Activated CD4-positive, alpha-beta T cell treated with anti-CD3 and anti-CD28 coated beads, Interleukin-2, amount 50 U/mL, for 4 hours (primary cell): ENCODE data around the gene TM4SF1.
"Not testable (repeated sequence)": the region's sequence is repeated elsewhere in the genome, so short reads cannot be mapped to it uniquely, and the experiment has no call there.

ENCODE experiments used
- DNase-seq, 2 experiments: peaks; one replicate each; pipeline ENCODE4 v3.0.0-alpha.2; 2020

Gene TM4SF1

GRCh38 chr3:149337486-149337885 is 40.0 kb downstream of the TM4SF1 start:
- DNase-seq, result not testable (repeated sequence)

GRCh38 chr3:149336925-149337324 is 40.5 kb downstream of the TM4SF1 start:
- no peak for DNase-seq

GRCh38 chr3:149333176-149333859 is 44.1 kb downstream of the TM4SF1 start, which contains the start of gene TM4SF18:
TM4SF18 (minus strand) TSS chr3:149333636; CDS start chr3:149333382, 254 bp downstream.
- DNase-seq, result no peak

- DNase-seq, result no peak
Measured at GRCh38 chr3:149332771-149333170, 44.7 kb downstream of the TM4SF1 start.

- DNase-seq, result no peak
Measured at GRCh38 chr3:149332227-149332765, 45.2 kb downstream of the TM4SF1 start.

- no peak for DNase-seq
Measured at GRCh38 chr3:149331396-149331795, 46.1 kb downstream of the TM4SF1 start.

GRCh38 chr3:149330609-149331331 is 46.7 kb downstream of the TM4SF1 start:
- no peak for DNase-seq

- no peak for DNase-seq
Measured at GRCh38 chr3:149327156-149327555, 50.3 kb downstream of the TM4SF1 start.

GRCh38 chr3:149325581-149325980 is 51.9 kb downstream of the TM4SF1 start:
- no peak for DNase-seq

- no peak for DNase-seq
Measured at GRCh38 chr3:149324332-149324731, 53.1 kb downstream of the TM4SF1 start.

- DNase-seq, result no peak
Measured at GRCh38 chr3:149321640-149322039, 55.8 kb downstream of the TM4SF1 start.

- no peak for DNase-seq
Measured at GRCh38 chr3:149321136-149321535, 56.3 kb downstream of the TM4SF1 start.

- DNase-seq, result no peak
Measured at GRCh38 chr3:149319750-149320149, 57.7 kb downstream of the TM4SF1 start.
